Panc1 (cell line): ENCODE data around the gene GXYLT1. TPM values are rescaled to one million over a fixed set of nuclear protein-coding genes. Genes with fewer than 3 reads are reported as not detected.

Experiments
- ATAC-seq: fragments of 200-7000 bp; cut with Tn5 transposase; 2 replicates; pipeline ENCODE4 v1.9.1; 2020; ENCODE audit warnings: mild to moderate bottlenecking, moderate library complexity
- BruUV-seq: library from RNA; stranded (reverse); fragments of 400-500 nt; replicated peaks from 2 replicates; lab custom pipeline; 2021; lab: Mats Ljungman, UMichigan
- CTCF ChIA-PET: fragments of 300-600 bp; sonication (Branson Sonifier 250); formaldehyde crosslinking; loops from one replicate; lab custom pipeline; 2022; ENCODE audit warnings: antibody characterized with exemption; lab: Charles Lee
- POLR2A ChIA-PET: fragments of 300-600 bp; sonication (Branson Sonifier 250); formaldehyde crosslinking; loops from one replicate; lab custom pipeline; 2022; ENCODE audit warnings: antibody characterized with exemption; lab: Charles Lee
- DNase-seq: peaks from one replicate; pipeline ENCODE4 v3.0.0-alpha.2; 2010; ENCODE audit warnings: low read depth, low spot score
- H3K27ac ChIP-seq: 2 replicates; pipeline ENCODE4 v1.5.1; 2011; ENCODE audit warnings: mild to moderate bottlenecking, low read length, inconsistent platforms
- H3K27me3 ChIP-seq: fragments of 200-500 bp; sonication (Bioruptor generic); 2 replicates; pipeline ENCODE4 v1.6.0; 2014; ENCODE audit warnings: low read length, inconsistent platforms; ENCODE audit not compliant: control insufficient read depth, insufficient read depth
- H3K36me3 ChIP-seq: fragments of 200-500 bp; sonication (Bioruptor generic); 2 replicates; pipeline ENCODE4 v1.5.1; 2014; ENCODE audit warnings: inconsistent platforms, mild to moderate bottlenecking, low read length, moderate library complexity; ENCODE audit not compliant: control insufficient read depth, insufficient read depth
- H3K4me1 ChIP-seq: 2 replicates; pipeline ENCODE4 v1.5.1; 2011; ENCODE audit warnings: inconsistent platforms, mild to moderate bottlenecking, low read length, moderate library complexity; ENCODE audit not compliant: control insufficient read depth, insufficient read depth
- H3K4me3 ChIP-seq, 2 experiments: 2 replicates each; pipeline ENCODE4 v1.5.1; 2011 to 2012; ENCODE audit warnings: low read depth in 2 of 2, low read length in 2 of 2, mild to moderate bottlenecking in 2 of 2, inconsistent platforms in 1 of 2, moderate library complexity in 1 of 2
- H3K9me3 ChIP-seq: fragments of 200-500 bp; sonication (Bioruptor generic); 2 replicates; pipeline ENCODE4 v1.5.1; 2014; ENCODE audit warnings: low read depth, mild to moderate bottlenecking, inconsistent platforms, low read length, moderate library complexity; ENCODE audit not compliant: control insufficient read depth, insufficient read depth
- CTCF ChIP-seq: fragments of 450-650 bp; IDR thresholded peaks from 2 replicates; pipeline ENCODE4 v1.5.1; 2017; ENCODE audit warnings: mild to moderate bottlenecking
- POLR2AphosphoS5 ChIP-seq: IDR thresholded peaks from 2 replicates; pipeline ENCODE4 v1.6.1; 2012; ENCODE audit warnings: mild to moderate bottlenecking, low read depth, low read length, moderate library complexity
- REST ChIP-seq, 2 experiments: IDR thresholded peaks; 2 replicates each; pipeline ENCODE4 v1.6.1; 2011 to 2012; ENCODE audit warnings: low read depth in 2 of 2, control low read depth in 1 of 2, low read length in 1 of 2, mild to moderate bottlenecking in 1 of 2, moderate library complexity in 1 of 2; ENCODE audit not compliant: insufficient read depth in 1 of 2
- SIN3A ChIP-seq: IDR thresholded peaks from 2 replicates; pipeline ENCODE4 v1.6.1; 2012; ENCODE audit warnings: low read depth, mild to moderate bottlenecking, low read length, moderate library complexity, borderline replicate concordance; ENCODE audit not compliant: insufficient read depth
- TCF7L2 ChIP-seq: IDR thresholded peaks from 2 replicates; pipeline ENCODE4 v1.6.1; 2011; ENCODE audit warnings: mild to moderate bottlenecking, low read depth, low read length, inconsistent platforms
- in situ Hi-C: cut with HindIII; loops from 2 replicates; pipeline ENCODE4 v1.10.0; 2016; ENCODE audit warnings: low sequenced_read_pairs, low pct_unique_long_range_greater_than_20kb
- intact Hi-C: fragments of 100-400 bp; cut with micrococcal nuclease; formaldehyde crosslinking; loops from one replicate; pipeline ENCODE4 v1.10.0; 2022; ENCODE audit not compliant: unreplicated experiment
- total RNA-seq: library from RNA; stranded (reverse); gene quantifications from one replicate; pipeline ENCODE4 v1.2.1, GENCODE V29; 2021; ENCODE audit not compliant: unreplicated experiment

GXYLT1 gene
- total RNA-seq, 1 experiment from 2014 or later, result 17.4 TPM

DNA sequence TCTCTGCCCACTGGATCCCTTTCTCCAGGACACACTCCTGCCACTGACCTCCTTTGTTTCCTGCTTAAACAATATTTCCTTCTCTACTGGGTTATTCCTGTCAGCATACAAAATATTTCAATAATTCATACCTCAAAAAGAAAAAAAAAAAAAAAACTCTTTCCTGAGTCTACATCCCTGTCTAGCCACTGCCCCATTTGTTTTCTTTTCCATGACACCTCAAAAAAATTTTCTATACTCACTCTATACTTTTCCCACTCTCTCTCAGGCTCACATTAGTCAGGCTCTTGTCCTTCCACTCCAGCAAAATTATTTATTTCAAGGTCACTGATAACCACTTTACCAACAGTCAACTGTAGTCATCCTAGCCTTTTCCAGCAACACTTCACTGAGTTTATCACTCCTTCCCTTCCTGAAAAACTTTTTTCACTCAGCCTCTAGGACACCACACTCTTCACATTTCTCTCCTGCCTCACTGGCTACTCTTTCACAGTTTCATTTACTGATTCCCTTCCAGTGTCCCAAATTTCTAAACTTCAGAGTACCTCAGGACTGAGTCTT lies 29.4 kb upstream of the GXYLT1 start:
- no peak for ATAC-seq
- no peaks in the 10 kb centered on the region for H3K36me3 ChIP-seq
- no peak for TF ChIP-seq SIN3A
- TF ChIP-seq CTCF, result no peak
- in situ Hi-C loops, result no loop called here
- H3K27ac ChIP-seq, result no peak overlapping the region
- no peaks in the 10 kb centered on the region for H3K27me3 ChIP-seq
- no peak overlapping the region for H3K4me3 ChIP-seq
- POLR2A ChIA-PET, result no interaction called here
- intact Hi-C loops, result no loop called here
- no TSS peak for BruUV-seq
- no peak for DNase-seq
- no peaks in the 10 kb centered on the region for H3K9me3 ChIP-seq
- no peaks in the 10 kb centered on the region for H3K4me1 ChIP-seq
- CTCF ChIA-PET, result no interaction called here

- ATAC-seq, result no peak
- TF ChIP-seq POLR2AphosphoS5 (no peak), TCF7L2 (no peak)
- CTCF ChIA-PET, result no interaction called here
- DNase-seq, result no peak
- intact Hi-C loops, result no loop called here
- no peaks in the 10 kb centered on the region for H3K9me3 ChIP-seq
- H3K4me1 ChIP-seq, result no peaks in the 10 kb centered on the region
- H3K27me3 ChIP-seq, result no peaks in the 10 kb centered on the region
- in situ Hi-C loops, result no loop called here
- H3K36me3 ChIP-seq, result no peaks in the 10 kb centered on the region
- no peak overlapping the region for H3K4me3 ChIP-seq
- BruUV-seq, result no TSS peak
- no peak overlapping the region for H3K27ac ChIP-seq
- POLR2A ChIA-PET, result no interaction called here
Observed at GRCh38 chr12:42172441-42173210, 28.0 kb upstream of the GXYLT1 start.

GRCh38 chr12:42167711-42168110 lies 23.0 kb upstream of the GXYLT1 start:
- CTCF ChIA-PET, result no interaction called here

More at GRCh38 chr12:42167711-42168110, 23.0 kb upstream of the GXYLT1 start:
- Histone ChIP-seq H3K9me3 (no peaks in the 10 kb centered on the region), H3K27me3 (no peaks in the 10 kb centered on the region), H3K36me3 (no peaks in the 10 kb centered on the region), H3K4me3 (no peak overlapping the region), H3K27ac (no peak overlapping the region), H3K4me1 (0 out of 2 replicates have a peak, but pooled peaks cover 1% of the 10 kb centered on the region)
- DNase-seq (no peak), ATAC-seq (no peak)
- POLR2A ChIA-PET, result no interaction called here
- TF ChIP-seq POLR2AphosphoS5 (no peak), SIN3A (no peak), REST (IDR thresholded peaks at IDR 0.05; ENCODE audit: insufficient read depth in 1 of 2, low read depth in 2 of 2, low read length in 1 of 2) (no peak), CTCF (no peak), TCF7L2 (no peak)
- BruUV-seq, result no TSS peak
- intact Hi-C loops, result no loop called here
- in situ Hi-C loops, result no loop called here
